ENCODE measurements around the gene TCN1.
"Not testable (repeated sequence)": the region's sequence is repeated elsewhere in the genome, so short reads cannot be mapped to it uniquely, and the experiment has no call there.

Gene TCN1, protein sequence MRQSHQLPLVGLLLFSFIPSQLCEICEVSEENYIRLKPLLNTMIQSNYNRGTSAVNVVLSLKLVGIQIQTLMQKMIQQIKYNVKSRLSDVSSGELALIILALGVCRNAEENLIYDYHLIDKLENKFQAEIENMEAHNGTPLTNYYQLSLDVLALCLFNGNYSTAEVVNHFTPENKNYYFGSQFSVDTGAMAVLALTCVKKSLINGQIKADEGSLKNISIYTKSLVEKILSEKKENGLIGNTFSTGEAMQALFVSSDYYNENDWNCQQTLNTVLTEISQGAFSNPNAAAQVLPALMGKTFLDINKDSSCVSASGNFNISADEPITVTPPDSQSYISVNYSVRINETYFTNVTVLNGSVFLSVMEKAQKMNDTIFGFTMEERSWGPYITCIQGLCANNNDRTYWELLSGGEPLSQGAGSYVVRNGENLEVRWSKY

DNA sequence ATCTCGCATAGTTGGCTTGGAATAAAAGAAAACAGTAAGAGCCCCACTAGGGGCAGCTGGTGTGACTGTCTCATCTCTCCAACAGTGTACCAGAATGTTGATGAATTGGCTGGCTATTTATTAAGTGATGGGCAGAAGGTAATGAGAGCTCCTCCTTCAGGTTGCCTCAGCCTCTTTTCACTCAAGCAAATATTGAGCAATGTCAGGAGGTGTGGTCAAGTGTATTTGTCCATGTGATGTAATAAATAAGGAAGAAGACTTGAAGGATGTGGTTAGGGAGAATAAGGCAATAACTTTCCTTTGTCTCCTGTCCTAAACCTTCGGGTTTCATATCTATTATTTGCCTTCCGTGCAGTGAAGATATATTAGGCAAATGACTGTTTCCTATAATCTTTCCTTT is at the start of gene TCN1:
TCN1 (minus strand) TSS at position 91 of the 400 bp plus-strand sequence; CDS start at position 74, 17 bp downstream.
- no peak for DNase-seq (ENCODE audit: extremely low spot score)
- no peak for TF ChIP-seq CTCF (IDR thresholded peaks at IDR 0.05; ENCODE audit: control extremely low read depth, extremely low read depth, low read depth, missing control alignments)
- POLR2A ChIA-PET, result no interaction called here
- CTCF ChIA-PET, result no interaction called here

DNA sequence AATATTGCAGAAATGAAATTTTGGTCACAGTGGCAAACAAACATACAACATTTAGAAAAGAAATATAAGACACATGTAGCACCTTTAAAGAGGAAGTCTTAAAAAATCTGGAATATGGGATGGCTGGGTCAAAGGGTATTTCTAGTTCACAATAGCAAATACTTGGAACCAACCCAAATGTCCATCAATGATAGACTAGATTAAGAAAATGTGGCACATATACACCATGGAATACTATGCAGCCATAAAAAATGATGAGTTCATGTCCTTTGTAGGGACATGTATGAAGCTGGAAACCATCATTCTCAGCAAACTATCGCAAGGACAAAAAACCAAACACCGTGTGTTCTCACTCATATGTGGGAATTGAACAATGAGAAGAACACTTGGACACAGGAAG is 37.3 kb upstream of the TCN1 start:
- CTCF ChIA-PET; POLR2A ChIA-PET; DNase-seq (ENCODE audit: extremely low spot score): not testable (repeated sequence)

GRCh38 chr11:59901306-59901705 is 35.0 kb upstream of the TCN1 start:
- TF ChIP-seq CTCF (IDR thresholded peaks at IDR 0.05; ENCODE audit: control extremely low read depth, extremely low read depth, low read depth, missing control alignments), result no peak
- ChIA-PET POLR2A (no interaction called here), CTCF (interaction anchor here (2.4 kb wide), 1 partner anchor 9 kb away, joined by 7 read pairs; no protein-coding TSS in a partner anchor)
- DNase-seq (ENCODE audit: extremely low spot score), result no peak

- no peak for TF ChIP-seq CTCF (IDR thresholded peaks at IDR 0.05; ENCODE audit: control extremely low read depth, extremely low read depth, low read depth, missing control alignments)
- ChIA-PET CTCF (interaction anchor here (1.2 to 2.4 kb wide), 2 partner anchors 9 kb away, joined by 3 to 7 read pairs; no protein-coding TSS in a partner anchor), POLR2A (no interaction called here)
- DNase-seq (ENCODE audit: extremely low spot score), result no peak
Observed at GRCh38 chr11:59900366-59901126, 34.3 kb upstream of the TCN1 start.

GRCh38 chr11:59899532-59899931 is 33.2 kb upstream of the TCN1 start:
- ChIA-PET CTCF (no interaction called here), POLR2A (no interaction called here)
- no peak for DNase-seq (ENCODE audit: extremely low spot score)

GRCh38 chr11:59898650-59899049 is 32.4 kb upstream of the TCN1 start:
- ChIA-PET CTCF (no interaction called here), POLR2A (no interaction called here)
- DNase-seq (ENCODE audit: extremely low spot score), result no peak
- no peak for TF ChIP-seq CTCF (IDR thresholded peaks at IDR 0.05; ENCODE audit: control extremely low read depth, extremely low read depth, low read depth, missing control alignments)

More at GRCh38 chr11:59899532-59899931, 33.2 kb upstream of the TCN1 start:
- TF ChIP-seq CTCF (IDR thresholded peaks at IDR 0.05; ENCODE audit: control extremely low read depth, extremely low read depth, low read depth, missing control alignments), result no peak

DNA sequence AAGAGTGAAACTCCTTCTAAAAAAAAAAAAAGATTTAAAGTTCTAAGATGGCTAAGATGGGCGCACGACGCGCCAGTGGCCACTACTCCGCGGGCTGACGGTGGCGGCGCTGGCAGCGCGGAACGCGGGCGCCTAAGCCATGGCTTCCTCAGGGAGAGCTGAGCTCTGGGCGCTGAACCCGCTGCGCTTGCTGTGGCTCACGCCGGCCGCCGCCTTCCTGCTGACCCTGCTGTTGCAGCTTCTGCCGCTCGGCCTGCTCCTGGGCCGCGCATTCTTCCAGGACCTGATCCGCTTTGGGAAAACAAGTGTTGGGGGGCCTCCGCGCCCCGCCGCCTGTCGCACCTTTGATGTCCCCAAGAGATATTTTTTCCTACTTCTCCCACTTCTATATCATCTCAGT is 31.8 kb upstream of the TCN1 start:
- ChIA-PET CTCF (no interaction called here), POLR2A (no interaction called here)
- DNase-seq (ENCODE audit: extremely low spot score), result no peak
- TF ChIP-seq CTCF (IDR thresholded peaks at IDR 0.05; ENCODE audit: control extremely low read depth, extremely low read depth, low read depth, missing control alignments), result no peak
